Panc1 (cell line): Measurements from ENCODE around the gene ILK.
A peak's percentile ranks its signal among the peaks of the same experiment; 100 is the strongest.

Source experiments
- POLR2AphosphoS5 ChIP-seq: IDR thresholded peaks from 2 replicates; pipeline ENCODE4 v1.6.1; 2012; ENCODE audit warnings: mild to moderate bottlenecking, low read depth, low read length, moderate library complexity
- TF ChIP-seq, protein P1 (sequence below), 2 experiments: IDR thresholded peaks; 2 replicates each; pipeline ENCODE4 v1.6.1; 2011 to 2012; ENCODE audit warnings: low read depth in 2 of 2, control low read depth in 1 of 2, low read length in 1 of 2, mild to moderate bottlenecking in 1 of 2, moderate library complexity in 1 of 2; ENCODE audit not compliant: insufficient read depth in 1 of 2
- TF ChIP-seq, protein P2 (sequence below): fragments of 450-650 bp; IDR thresholded peaks from 2 replicates; pipeline ENCODE4 v1.5.1; 2017; ENCODE audit warnings: mild to moderate bottlenecking

DNA sequence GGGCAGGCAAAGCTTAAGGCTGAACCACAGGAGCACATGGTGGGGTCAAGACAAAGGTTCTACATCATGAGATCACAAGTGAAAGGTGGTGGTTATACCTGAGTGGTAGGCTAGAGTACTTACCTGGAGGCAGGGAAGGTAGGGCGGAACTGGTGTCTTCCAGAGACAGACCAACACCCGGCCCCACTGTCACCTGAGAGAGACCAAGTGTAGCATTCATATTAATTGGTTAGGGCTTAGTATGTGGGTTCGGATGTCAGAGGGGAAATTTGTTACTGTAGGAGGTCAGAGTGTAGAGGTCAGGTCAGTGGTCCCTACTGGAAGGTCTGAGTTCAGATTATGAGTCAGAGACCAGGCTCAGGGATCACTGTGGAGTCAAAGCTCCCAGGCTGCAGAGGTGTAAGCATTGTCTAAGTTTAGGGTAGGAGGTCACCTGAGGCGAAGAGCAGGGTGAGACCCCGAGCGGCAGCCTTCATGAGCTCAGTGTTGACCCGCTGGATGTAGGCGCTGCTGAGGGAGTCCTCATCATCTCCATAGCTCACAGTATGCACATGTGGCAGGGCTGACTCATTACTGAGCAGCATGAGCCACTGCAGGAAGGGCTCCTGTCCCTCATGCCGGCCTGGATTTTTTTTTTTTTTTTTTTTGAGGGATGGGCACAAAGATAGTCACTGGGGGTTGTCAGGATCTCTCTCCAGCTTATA is 12.5 kb downstream of the ILK start:
- TF ChIP-seq, protein P1, sequence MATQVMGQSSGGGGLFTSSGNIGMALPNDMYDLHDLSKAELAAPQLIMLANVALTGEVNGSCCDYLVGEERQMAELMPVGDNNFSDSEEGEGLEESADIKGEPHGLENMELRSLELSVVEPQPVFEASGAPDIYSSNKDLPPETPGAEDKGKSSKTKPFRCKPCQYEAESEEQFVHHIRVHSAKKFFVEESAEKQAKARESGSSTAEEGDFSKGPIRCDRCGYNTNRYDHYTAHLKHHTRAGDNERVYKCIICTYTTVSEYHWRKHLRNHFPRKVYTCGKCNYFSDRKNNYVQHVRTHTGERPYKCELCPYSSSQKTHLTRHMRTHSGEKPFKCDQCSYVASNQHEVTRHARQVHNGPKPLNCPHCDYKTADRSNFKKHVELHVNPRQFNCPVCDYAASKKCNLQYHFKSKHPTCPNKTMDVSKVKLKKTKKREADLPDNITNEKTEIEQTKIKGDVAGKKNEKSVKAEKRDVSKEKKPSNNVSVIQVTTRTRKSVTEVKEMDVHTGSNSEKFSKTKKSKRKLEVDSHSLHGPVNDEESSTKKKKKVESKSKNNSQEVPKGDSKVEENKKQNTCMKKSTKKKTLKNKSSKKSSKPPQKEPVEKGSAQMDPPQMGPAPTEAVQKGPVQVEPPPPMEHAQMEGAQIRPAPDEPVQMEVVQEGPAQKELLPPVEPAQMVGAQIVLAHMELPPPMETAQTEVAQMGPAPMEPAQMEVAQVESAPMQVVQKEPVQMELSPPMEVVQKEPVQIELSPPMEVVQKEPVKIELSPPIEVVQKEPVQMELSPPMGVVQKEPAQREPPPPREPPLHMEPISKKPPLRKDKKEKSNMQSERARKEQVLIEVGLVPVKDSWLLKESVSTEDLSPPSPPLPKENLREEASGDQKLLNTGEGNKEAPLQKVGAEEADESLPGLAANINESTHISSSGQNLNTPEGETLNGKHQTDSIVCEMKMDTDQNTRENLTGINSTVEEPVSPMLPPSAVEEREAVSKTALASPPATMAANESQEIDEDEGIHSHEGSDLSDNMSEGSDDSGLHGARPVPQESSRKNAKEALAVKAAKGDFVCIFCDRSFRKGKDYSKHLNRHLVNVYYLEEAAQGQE (IDR thresholded peaks at IDR 0.05; ENCODE audit: insufficient read depth in 1 of 2, low read depth in 2 of 2, low read length in 1 of 2), result no peak
- TF ChIP-seq, protein P2, sequence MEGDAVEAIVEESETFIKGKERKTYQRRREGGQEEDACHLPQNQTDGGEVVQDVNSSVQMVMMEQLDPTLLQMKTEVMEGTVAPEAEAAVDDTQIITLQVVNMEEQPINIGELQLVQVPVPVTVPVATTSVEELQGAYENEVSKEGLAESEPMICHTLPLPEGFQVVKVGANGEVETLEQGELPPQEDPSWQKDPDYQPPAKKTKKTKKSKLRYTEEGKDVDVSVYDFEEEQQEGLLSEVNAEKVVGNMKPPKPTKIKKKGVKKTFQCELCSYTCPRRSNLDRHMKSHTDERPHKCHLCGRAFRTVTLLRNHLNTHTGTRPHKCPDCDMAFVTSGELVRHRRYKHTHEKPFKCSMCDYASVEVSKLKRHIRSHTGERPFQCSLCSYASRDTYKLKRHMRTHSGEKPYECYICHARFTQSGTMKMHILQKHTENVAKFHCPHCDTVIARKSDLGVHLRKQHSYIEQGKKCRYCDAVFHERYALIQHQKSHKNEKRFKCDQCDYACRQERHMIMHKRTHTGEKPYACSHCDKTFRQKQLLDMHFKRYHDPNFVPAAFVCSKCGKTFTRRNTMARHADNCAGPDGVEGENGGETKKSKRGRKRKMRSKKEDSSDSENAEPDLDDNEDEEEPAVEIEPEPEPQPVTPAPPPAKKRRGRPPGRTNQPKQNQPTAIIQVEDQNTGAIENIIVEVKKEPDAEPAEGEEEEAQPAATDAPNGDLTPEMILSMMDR, result no peak
- 0 out of 2 replicates have a peak, but pooled peaks have one; percentile 20 for TF ChIP-seq POLR2AphosphoS5
